Neural progenitor cell (in vitro differentiated cells): ENCODE measurements around the gene TMEM267. TPM values are rescaled to one million over a fixed set of nuclear protein-coding genes. Genes with fewer than 3 reads are reported as not detected.

Experiments
- DNase-seq: peaks from one replicate; pipeline ENCODE4 v3.0.0-alpha.2; 2016; ENCODE audit warnings: low spot score
- H2AFZ ChIP-seq: fragments of 200-600 bp; sonication (generic); replicated peaks from 2 replicates; pipeline ENCODE4 v1.6.1; 2016; ENCODE audit warnings: antibody characterized with exemption
- H3F3A ChIP-seq: fragments of 200-600 bp; sonication (generic); 2 replicates; pipeline ENCODE4 v1.6.1; 2016; ENCODE audit warnings: antibody characterized with exemption, low read depth
- H3K27ac ChIP-seq: fragments of 200-600 bp; sonication (generic); 2 replicates; pipeline ENCODE4 v1.5.1; 2016; ENCODE audit warnings: mild to moderate bottlenecking
- H3K27me3 ChIP-seq: fragments of 200-600 bp; sonication (generic); 2 replicates; pipeline ENCODE4 v1.6.1; 2016; ENCODE audit warnings: mild to moderate bottlenecking, moderate library complexity
- H3K36me3 ChIP-seq: fragments of 200-600 bp; sonication (generic); 2 replicates; pipeline ENCODE4 v1.5.1; 2016
- H3K4me1 ChIP-seq: fragments of 200-600 bp; sonication (generic); 2 replicates; pipeline ENCODE4 v1.6.1; 2016; ENCODE audit warnings: mixed run types
- H3K4me2 ChIP-seq: fragments of 200-600 bp; sonication (generic); 2 replicates; pipeline ENCODE4 v1.6.1; 2016
- H3K4me3 ChIP-seq: fragments of 200-600 bp; sonication (generic); 2 replicates; pipeline ENCODE4 v1.5.1; 2016
- H3K79me2 ChIP-seq: fragments of 200-600 bp; sonication (generic); 2 replicates; pipeline ENCODE4 v1.6.1; 2016; ENCODE audit warnings: low read depth
- H3K9ac ChIP-seq: fragments of 200-600 bp; sonication (generic); 2 replicates; pipeline ENCODE4 v1.6.1; 2016
- H3K9me3 ChIP-seq: fragments of 200-600 bp; sonication (generic); 2 replicates; pipeline ENCODE4 v1.5.1; 2016; ENCODE audit warnings: low read depth
- H4K20me1 ChIP-seq: fragments of 200-600 bp; sonication (generic); 2 replicates; pipeline ENCODE4 v1.6.1; 2016; ENCODE audit warnings: low read depth
- H3K27ac Mint-ChIP-seq: 3 replicates; pipeline ENCODE4 v1.8.0; 2021; ENCODE audit warnings: mixed read lengths
- H3K27me3 Mint-ChIP-seq: 2 replicates; pipeline ENCODE4 v1.8.0; 2022; ENCODE audit warnings: low read depth, mild to moderate bottlenecking, inconsistent platforms, moderate library complexity, mixed read lengths; ENCODE audit not compliant: insufficient read depth
- H3K36me3 Mint-ChIP-seq: 3 replicates; pipeline ENCODE4 v1.8.0; 2021; ENCODE audit warnings: mixed read lengths
- H3K4me1 Mint-ChIP-seq: 3 replicates; pipeline ENCODE4 v1.8.0; 2021; ENCODE audit warnings: mixed read lengths
- H3K4me3 Mint-ChIP-seq: 3 replicates; pipeline ENCODE4 v1.8.0; 2021; ENCODE audit warnings: mild to moderate bottlenecking, moderate library complexity, mixed read lengths
- H3K9me3 Mint-ChIP-seq: 3 replicates; pipeline ENCODE4 v1.8.0; 2020; ENCODE audit warnings: mixed read lengths
- CTCF ChIP-seq: fragments of 200-600 bp; sonication (generic); IDR thresholded peaks from 2 replicates; pipeline ENCODE4 v1.5.1; 2017; ENCODE audit warnings: antibody characterized with exemption, mild to moderate bottlenecking
- EZH2 ChIP-seq: fragments of 200-600 bp; sonication (generic); IDR thresholded peaks from 2 replicates; pipeline ENCODE4 v1.6.1; 2017; ENCODE audit warnings: antibody characterized with exemption, mild to moderate bottlenecking, moderate library complexity
- EZH2phosphoT487 ChIP-seq: fragments of 200-600 bp; sonication (generic); IDR thresholded peaks from 2 replicates; pipeline ENCODE4 v1.6.1; 2017; ENCODE audit warnings: antibody characterized with exemption
- total RNA-seq: library from RNA; depleted of rRNA; stranded (reverse); fragments of >200 nt; gene quantifications from 2 replicates; pipeline ENCODE4 v1.2.3, GENCODE V29; 2015; ENCODE audit warnings: low replicate concordance

Gene TMEM267
- 7.8 and 15.3 TPM in 2 replicates for total RNA-seq

- peak within 1 kb of the TSS; percentile 100 for H3K27ac Mint-ChIP-seq
- DNase-seq, result peak; percentile 96
- H3F3A ChIP-seq, result peaks cover 16% of the 10 kb centered on the region
- peak within 1 kb of the TSS; percentile 90 for H3K4me2 ChIP-seq
- TF ChIP-seq EZH2phosphoT487 (no peak), CTCF (no peak), EZH2 (no peak)
- H3K79me2 ChIP-seq, result peaks cover 33% of the 10 kb centered on the region
- no peaks in the 10 kb centered on the region for H3K27me3 ChIP-seq
- peak within 1 kb of the TSS; percentile 93 for H2AFZ ChIP-seq
- no peaks in the 10 kb centered on the region for H3K27me3 Mint-ChIP-seq
- H3K9me3 ChIP-seq, result no peaks in the 10 kb centered on the region
- peak within 1 kb of the TSS; percentile 91 for H3K4me3 ChIP-seq
- no peaks in the 10 kb centered on the region for H3K36me3 ChIP-seq
- no peaks in the 10 kb centered on the region for H3K9me3 Mint-ChIP-seq
- peak within 1 kb of the TSS; percentile 99 for H3K4me3 Mint-ChIP-seq
- H4K20me1 ChIP-seq, result no peaks in the 10 kb centered on the region
- H3K27ac ChIP-seq, result peak within 1 kb of the TSS; percentile 72
- H3K4me1 ChIP-seq, result no peaks in the 10 kb centered on the region
- H3K4me1 Mint-ChIP-seq, result peaks cover 16% of the 10 kb centered on the region
- peak within 1 kb of the TSS; percentile 69 for H3K9ac ChIP-seq
- H3K36me3 Mint-ChIP-seq, result peaks cover 1% of the 10 kb centered on the region
Measured at GRCh38 chr5:43483298-43484105, at the start of gene TMEM267. TMEM267 (minus strand) TSS chr5:43483865; CDS start chr5:43453969, 29,896 bp downstream.

- H3K4me3 Mint-ChIP-seq, result no peak overlapping the region
- Histone ChIP-seq H3K9me3 (no peaks in the 10 kb centered on the region), H3K27ac (no peak overlapping the region), H3K27me3 (no peaks in the 10 kb centered on the region), H3K4me2 (no peak overlapping the region), H3K4me1 (no peaks in the 10 kb centered on the region), H3K4me3 (no peak overlapping the region), H4K20me1 (peaks cover 10% of the 10 kb centered on the region), H2AFZ (no peak overlapping the region), H3F3A (peaks cover 10% of the 10 kb centered on the region), H3K9ac (no peak overlapping the region), H3K79me2 (peaks cover 3% of the 10 kb centered on the region), H3K36me3 (peaks cover 63% of the 10 kb centered on the region)
- no peak overlapping the region for H3K27ac Mint-ChIP-seq
- no peaks in the 10 kb centered on the region for H3K27me3 Mint-ChIP-seq
- no peak for TF ChIP-seq EZH2phosphoT487
- no peak for TF ChIP-seq EZH2
- no peak for TF ChIP-seq CTCF
- H3K9me3 Mint-ChIP-seq, result no peaks in the 10 kb centered on the region
- no peak for DNase-seq
- H3K4me1 Mint-ChIP-seq, result no peaks in the 10 kb centered on the region
- H3K36me3 Mint-ChIP-seq, result peaks cover 28% of the 10 kb centered on the region
Measured at GRCh38 chr5:43530648-43531047, 47.0 kb upstream of the TMEM267 start.

GRCh38 chr5:43523662-43524072, 40.0 kb upstream of the TMEM267 start:
- Histone ChIP-seq H3K36me3 (peaks cover 19% of the 10 kb centered on the region), H3K27ac (no peak overlapping the region), H3K9ac (no peak overlapping the region), H3K4me2 (no peak overlapping the region), H2AFZ (no peak overlapping the region), H3K79me2 (no peaks in the 10 kb centered on the region), H3K4me1 (no peaks in the 10 kb centered on the region), H3K9me3 (no peaks in the 10 kb centered on the region), H3F3A (peaks cover 5% of the 10 kb centered on the region), H3K4me3 (no peak overlapping the region), H3K27me3 (no peaks in the 10 kb centered on the region), H4K20me1 (peaks cover 5% of the 10 kb centered on the region)
- Mint-ChIP-seq H3K36me3 (peaks cover 36% of the 10 kb centered on the region), H3K4me1 (peaks cover 2% of the 10 kb centered on the region), H3K27me3 (no peaks in the 10 kb centered on the region), H3K27ac (no peak overlapping the region), H3K4me3 (no peak overlapping the region), H3K9me3 (peaks cover 4% of the 10 kb centered on the region)
- DNase-seq, result no peak
- no peak for TF ChIP-seq EZH2phosphoT487
- TF ChIP-seq EZH2, result no peak
- no peak for TF ChIP-seq CTCF
